ENCODE results near the gene DLGAP1.
"Not testable (repeated sequence)": the region's sequence is repeated elsewhere in the genome, so short reads cannot be mapped to it uniquely, and the experiment has no call there.

DLGAP1 gene

DNA sequence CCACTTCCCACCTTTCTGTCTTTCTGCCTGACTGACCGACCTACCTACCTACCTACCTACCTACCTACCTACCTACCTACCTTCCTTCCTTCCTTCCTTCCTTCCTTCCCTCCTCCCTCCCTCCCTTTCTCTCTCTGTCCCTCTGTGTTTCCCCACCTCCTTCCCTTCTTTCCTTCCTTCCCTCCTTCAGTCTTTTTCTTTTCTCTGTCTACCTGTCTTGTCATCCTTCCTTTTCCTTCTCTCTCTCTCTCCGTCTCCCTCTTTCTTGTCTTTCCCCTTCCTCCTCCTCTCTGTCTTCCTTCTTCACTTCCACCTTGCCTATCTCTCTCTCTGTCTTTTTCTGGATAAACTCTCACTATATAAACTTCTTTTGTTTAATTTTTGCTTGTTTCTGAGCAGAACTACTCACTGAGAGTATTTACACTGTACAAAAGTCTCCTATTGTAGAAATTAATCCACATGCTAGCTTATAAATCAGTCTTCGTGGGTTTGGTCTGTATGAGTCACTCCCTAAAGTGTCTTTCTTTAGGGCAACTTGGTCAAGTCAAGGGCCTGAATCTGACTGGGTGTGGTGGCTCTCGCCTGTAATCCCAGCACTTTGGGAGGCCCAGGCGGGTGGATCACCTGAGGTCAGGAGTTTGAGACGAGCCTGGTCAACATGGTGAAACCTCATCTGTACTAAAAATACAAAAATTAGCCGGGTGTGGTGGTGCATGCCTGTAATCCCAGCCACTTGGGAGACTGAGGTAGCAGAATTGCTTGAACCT, 871.8 kb downstream of the DLGAP1 start:
- not testable (repeated sequence) for DNase-seq (ENCODE audit: low read depth)

DNA sequence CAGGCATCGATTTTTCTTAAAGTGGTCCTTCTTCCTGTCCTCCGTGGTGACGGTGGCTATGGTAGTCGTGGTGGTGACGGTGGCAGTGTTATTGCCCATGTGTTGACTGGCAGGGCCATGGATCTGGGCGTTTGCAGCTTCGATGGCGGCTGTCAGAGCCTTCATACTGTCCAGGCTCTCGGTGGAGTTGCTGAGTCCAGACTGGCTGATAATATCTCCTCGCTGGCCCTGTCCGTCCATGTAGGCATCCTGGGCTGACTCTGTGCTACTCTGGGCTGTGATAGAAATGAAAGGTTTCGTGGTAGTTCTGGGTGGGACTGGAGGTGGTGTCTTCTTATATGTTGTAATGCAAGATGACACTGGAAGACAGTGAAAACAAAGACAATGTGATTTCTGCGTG, 873.2 kb downstream of the DLGAP1 start:
- DNase-seq (ENCODE audit: low read depth): no peak

DNA sequence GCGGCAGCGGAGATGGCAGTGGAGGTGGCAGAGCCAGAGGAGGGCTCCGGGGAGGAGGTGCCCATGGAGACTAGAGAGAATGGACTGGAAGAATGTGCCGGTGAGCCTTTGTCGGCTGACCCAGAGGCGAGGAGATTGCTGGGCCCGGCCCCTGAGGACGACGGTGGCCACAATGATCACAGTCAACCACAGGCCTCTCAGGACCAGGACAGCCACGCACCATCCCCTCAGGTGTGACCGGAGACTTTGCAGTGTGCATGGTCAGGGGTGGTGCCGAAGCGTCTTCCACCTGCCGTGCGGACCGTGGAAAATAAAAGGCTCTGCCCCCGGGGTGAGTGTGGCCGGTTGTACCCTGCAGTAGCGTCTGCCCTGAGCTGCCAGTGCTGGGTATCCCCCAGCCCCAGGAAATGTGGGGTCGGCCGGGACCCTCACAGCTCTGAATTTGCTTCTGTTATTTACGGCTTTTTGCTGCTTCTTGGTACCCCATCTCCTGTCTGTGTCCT, 874.5 kb downstream of the DLGAP1 start:
- DNase-seq (ENCODE audit: low read depth): not testable (repeated sequence)

DNA sequence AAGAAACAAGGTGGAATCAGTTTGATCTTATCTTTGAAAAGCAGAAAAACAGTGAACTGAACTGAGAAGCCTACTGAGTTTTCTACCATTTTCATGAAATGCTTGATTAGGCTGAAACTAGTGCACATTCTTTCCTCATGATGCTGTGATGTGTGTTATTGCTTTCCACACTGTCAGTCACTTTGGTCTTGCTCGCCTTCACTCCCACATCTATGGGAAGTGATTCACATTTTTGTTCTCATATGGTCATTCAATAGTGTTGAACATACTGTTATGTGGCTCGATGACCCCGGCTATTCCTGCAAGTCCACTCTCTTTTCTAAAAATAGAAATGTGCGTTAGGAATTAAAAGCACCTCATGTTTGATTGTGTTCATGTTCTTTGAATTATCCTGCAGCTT, 875.4 kb downstream of the DLGAP1 start:
- no peak for DNase-seq (ENCODE audit: low read depth)

DNA sequence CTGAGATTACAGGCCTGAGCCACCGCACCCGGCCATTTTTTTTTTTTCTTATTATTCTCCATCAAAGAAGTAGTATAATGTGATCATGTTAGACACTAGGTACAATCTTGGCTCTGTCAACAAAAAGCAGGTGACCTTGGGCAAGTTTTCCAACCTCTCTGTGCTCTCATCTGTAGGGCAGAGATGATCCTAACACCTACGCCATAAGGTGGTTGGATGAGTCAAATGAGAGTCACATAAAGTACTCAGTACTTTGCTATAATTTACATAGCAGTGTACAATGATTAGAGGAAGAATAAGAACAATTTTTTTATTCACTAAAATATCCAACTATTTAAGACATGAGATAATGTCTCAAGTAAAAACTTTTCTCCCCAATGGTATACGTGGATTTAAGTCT, 876.5 kb downstream of the DLGAP1 start:
- DNase-seq (ENCODE audit: low read depth): no peak

DNA sequence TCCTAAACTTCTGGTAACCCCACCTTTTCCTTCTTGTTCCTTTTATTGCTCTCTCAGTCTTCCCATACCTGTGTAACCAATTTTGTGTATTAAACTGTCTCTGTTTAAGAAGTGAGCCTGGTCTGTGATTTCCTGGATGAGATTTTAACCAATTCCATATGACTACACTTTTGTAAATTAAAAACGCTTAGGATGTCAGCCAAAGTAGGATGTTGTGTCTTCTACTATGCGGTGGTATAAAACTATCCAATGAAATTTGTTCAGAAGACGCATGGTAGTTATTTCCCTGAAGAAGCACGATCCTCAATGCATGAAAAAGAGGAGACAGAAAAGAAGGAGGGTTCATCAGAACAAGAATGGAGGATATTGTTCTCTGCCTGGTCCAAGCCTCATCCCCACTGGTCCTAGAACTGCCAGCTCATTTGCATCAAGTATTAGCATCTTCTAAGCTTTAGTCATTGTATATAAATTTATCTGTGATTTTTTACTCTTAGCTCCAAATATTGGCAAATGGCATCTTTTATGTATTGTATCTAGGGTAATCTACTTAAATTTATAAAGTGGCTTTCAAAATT, 877.7 kb downstream of the DLGAP1 start:
- no peak for DNase-seq (ENCODE audit: low read depth)

DNA sequence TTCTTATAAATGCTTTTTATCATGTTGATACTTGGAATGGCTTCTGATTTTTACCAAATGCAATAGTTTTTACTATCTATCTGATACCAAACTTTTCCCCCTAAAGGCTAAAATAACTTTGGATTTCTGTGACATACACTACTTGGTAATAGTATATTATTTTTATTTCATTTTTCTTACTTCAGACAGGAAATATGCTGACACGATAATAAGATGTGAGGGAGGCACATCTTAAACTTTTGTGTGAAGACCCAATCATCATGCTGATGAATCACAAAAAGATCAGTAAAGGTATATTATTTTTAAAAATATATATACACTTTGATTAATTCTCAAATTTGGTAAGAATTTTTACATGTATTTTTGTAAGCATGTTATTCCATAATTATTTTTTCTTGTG, 882.3 kb downstream of the DLGAP1 start:
- DNase-seq (ENCODE audit: low read depth): no peak

DNA sequence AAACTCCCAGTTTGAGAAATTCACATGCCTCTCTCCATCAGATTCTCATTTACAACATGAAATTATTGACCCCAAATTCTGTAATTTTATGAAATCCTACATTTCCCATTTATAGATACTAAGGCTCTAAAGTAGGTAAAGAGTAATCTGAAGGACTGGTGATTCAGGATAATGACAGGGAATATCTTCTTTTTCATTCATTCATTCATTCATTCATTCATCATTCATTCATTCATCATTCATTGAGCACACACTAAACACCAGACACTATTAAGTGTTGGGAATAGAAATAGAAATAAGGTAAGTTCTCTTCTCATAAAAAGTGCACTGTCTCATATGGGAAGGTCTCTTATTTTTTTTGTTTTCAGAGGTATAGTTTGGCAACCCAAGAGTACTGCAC, 888.3 kb downstream of the DLGAP1 start:
- no peak for DNase-seq (ENCODE audit: low read depth)

DNA sequence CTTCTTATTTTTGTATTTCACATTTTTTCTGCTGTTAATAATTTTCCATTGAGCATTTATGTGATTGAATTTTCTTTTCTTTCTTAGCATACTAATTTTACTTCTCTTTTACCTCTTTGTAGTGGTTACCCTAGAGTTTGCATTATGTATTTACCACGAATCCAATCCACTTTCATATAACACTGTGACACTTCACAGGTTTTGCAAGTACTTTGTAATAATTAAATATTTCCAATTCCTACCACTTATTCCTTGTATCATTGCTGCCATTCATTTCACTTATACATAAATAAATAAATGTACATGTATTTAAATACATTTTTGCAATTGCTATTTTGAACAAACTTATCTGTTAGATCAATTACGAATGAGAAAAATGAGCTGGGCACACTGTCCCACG, 894.4 kb downstream of the DLGAP1 start:
- DNase-seq (ENCODE audit: low read depth): no peak

DNA sequence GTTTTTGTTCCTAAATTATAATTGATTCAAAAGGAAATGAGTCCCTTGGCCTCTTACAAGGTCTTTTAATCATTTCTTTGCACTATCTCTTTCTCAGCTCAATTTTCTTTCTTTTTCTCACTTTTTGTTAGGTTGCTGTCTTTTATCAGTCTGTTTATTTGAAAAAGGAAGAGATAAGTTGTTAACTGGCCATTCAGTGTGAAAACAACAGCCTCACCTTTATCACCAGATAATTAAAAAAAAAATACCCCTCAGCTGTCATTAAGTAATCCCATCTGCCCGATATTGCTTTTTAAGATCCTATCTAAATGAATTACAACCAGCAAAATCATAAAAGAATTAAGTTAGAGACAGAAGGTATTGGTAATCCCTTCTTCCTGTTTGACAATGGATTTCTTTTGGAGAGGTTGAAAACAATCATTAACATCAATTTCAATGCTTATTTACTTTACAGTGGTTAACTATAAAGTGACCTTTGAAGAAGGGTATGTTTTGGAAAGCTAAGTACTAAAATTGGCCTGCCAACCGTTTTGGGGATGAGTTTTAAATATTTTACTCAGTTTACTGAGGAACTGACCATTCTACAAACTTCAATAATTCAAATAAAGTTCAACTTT, 900.2 kb downstream of the DLGAP1 start:
- no peak for DNase-seq (ENCODE audit: low read depth)

DNA sequence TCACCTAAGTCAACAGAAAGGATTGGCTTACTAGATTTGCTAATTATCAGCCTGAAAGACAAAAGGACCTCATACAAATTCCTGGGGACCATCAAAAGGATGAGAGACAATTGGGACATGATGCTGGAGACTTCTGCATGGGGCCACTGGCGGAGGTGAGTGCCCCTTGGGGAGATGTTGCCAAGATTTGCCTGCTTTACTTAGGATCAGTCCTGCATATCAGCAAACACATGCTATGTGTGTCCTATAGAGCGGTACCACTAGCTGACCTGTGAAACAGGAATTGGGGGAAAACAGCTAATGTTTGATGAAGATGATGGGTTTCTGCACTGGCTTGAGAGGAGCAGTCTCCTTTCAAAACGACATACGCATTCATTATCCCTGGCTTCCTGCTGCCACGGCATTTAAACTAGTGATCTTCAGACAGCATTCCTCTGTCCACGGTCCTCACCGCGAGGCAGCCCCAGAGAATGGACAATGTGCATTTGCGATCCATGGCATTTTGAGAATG, 901.0 kb downstream of the DLGAP1 start:
- no peak for DNase-seq (ENCODE audit: low read depth)

DNA sequence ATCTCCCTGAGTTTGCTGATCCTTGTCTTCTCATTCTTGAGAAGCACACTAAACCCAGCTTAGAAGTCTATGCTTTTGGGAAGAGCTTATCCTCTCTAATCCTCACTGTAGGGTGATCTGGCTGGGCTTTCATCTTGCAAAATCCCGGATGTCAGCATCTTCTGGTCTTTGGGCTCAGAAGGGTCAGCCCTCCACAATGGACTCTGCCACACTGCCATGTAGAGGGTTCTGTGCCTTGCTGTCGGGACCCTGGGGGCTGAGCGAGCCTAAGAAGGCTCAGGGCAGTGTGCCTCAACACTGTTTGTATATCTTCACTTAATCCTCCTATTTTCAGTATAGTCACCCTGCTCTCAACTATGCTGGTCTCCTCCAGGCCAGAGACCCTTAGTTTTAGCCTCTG, 902.8 kb downstream of the DLGAP1 start:
- no peak for DNase-seq (ENCODE audit: low read depth)

DNA sequence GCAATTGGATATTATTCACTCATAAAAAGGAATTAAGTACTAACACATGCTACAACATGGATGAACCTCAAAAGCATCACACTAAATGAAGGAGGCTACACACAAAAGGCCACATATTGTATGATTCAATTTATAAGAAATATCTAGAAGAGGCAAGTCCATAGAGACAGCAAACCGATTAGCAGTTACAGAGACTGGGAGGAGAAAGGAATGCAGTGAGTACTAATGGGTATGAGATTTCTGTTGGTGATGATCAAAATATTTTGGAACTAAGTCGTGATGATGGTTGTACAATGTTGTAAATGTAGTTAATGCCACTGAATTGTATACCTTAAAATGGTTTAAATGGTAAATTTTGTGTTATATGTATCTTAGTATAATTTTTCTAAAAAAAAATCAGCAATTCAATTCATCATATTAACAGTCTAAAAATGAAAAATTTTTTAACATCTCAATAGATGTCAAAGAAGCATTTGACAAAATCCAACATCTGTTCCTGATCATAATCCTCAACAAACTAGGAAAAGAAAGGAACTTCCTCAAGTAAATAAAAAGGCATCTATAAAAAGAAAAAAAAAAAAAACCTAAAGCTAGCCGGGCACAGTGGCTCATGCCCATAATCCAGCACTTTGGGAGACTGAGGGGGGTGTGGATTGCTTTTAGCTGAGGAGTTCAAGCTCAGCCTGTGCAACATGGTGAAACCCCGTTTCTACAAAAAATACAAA, 907.1 kb downstream of the DLGAP1 start:
- DNase-seq (ENCODE audit: low read depth): no peak

DNA sequence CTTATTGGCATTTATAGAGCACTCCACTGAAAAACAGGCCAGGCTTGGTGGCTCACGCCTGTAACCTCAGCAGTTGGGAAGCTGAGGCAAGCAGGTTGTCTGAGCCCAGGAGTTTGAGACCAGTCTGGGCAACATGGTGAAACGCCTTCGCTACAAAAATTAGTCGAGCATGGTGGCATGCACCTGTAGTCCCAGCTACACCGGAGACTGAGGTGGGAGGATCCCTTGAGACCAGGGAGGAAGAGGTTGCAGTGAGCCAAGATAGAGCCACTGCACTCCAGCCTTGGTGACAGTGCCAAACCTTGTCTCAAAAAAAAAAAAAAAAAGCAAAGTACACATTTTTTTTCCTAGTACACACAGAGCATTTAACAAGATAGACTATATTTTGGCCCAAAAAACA, 909.0 kb downstream of the DLGAP1 start:
- no peak for DNase-seq (ENCODE audit: low read depth)

DNA sequence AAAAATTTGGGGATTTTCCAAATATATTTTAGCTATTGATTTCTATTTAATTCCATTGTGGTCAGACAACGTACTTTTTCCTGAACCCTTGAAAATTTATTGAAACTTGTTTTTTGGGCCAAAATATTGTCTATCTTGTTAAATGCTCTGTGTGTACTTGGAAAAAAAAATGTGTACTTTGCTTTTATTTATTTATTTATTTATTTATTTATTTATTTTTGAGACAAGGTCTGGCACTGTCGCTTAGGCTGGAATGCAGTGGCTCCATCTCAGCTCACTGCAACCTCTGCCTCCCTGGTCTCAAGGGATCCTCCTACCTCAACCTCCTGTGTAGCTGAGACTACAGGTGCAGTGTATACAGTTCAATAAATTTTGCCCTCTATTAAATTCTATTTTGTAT, 910.6 kb downstream of the DLGAP1 start:
- no peak for DNase-seq (ENCODE audit: low read depth)

DNA sequence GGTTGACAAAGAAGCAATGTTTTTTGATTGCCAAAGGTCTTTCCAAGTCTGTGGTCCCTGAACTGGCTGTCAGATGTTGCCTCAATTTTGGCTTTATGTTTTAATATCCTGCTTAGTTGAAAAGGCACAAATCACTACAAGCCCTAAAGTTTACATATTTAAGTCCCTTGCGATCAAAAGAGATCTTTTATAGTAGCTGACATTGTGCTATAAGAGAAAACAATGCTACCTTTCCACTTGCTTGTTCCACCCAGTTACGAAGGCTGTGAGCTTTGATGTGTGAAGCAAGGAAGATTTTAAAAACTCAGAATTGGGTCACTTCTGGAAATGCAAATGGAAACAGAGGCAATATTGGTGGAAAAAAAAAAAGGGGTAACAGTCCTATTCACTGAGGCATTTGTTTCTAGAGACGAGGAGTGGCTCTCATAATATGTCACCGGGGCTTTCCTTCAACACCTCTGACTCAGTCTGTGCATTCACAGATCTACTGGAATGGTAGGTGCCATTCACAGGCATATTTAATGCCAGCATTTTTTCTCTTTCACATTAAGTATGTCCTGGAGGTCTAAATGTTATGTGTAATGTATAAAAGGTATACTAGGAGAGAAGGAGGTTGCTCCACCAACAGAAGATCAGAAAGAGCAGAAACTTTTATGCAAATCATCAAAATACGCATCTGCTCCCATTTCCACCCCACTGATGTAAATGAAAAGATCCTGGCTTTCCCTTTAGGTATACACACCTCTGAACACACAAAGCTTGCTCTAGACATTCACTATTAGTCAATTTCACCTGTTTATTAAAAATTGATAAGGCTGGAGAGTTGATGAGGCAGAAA, 913.3 kb downstream of the DLGAP1 start:
- DNase-seq (ENCODE audit: low read depth): no peak

DNA sequence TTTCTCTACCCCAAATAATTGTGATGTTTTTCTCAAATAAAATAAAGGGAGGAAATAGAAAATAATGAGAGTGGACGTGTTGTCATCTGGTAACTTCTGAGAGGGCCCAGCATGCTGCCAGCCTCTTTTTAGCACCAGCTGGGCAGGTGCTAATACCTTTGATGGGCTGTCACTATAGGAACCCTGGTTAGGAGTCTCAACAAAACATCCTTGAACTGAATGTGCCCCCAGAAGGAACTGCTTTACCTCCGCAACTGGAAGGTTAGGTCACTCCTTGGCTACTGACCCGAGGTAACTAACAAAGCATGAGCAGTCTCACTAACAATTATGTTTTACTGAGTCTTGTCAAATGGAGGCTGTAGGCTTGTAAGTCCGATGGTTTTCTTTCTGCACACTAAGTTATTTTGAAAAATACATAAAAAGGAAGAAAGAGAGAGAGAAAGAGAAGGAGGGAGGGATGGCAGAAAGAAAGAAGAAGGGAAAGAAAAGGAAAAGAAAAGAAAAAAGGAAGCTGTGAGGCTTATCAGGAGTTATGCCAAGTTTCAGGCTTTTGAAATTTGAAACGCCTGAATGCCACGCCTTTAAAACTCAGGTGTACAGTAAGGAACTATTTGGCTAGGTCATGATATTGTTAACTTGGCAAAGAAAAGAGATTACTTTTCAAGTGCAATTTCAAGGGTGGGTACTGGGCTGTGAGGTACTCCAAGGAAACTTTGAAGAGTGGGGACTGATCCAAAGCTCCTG, 914.1 kb downstream of the DLGAP1 start:
- DNase-seq (ENCODE audit: low read depth): no peak

DNA sequence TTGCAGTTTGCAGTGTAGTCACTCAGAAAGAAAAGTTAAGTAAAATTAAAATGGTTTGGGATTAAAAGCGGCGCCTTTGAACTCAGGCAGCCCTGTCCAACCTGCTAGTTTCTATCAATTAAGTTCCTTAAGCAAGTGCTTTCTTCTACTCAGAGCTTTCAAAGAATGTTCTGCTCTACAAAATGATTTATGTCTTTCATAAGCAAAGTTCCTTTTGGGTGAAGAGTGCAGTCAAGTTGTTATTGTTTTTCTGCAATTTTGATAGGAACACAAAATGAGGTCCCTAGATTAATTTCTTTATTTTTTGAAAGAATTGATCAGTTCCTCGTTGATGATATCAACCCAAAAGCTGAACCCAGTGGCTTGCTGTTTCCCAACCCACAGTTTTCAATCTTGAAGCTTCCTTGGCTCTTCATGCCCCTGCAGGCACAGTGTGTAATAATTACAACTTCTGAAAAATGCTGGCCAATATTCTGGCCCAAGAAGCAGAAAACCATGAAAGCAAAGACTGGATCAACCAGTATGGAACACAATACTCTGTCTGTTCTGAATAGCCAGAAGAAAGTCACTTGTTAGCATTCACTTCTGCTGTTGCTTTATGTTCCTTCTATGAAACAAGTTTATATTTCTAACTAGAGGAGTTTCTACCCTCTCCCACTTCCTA, 916.0 kb downstream of the DLGAP1 start:
- no peak for DNase-seq (ENCODE audit: low read depth)

DNA sequence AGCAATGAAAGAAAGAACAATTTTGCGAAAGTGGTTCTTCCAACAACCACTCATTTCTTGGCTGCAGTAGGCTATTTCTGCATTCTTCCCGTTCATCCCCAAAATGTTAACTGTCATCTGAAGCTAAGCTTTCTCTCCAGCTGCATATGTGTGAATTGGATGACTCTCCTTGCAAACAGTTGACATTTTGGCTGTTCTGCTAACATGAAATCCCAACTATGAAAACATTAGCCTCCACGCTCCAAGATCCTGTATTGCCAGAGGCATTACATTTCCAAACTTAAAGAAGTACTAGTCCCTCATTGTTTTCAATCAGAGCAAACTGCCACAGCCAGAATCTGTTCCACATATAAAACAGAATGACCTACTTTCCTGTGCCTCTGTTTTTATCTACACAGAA, 916.7 kb downstream of the DLGAP1 start:
- DNase-seq (ENCODE audit: low read depth): no peak

DNA sequence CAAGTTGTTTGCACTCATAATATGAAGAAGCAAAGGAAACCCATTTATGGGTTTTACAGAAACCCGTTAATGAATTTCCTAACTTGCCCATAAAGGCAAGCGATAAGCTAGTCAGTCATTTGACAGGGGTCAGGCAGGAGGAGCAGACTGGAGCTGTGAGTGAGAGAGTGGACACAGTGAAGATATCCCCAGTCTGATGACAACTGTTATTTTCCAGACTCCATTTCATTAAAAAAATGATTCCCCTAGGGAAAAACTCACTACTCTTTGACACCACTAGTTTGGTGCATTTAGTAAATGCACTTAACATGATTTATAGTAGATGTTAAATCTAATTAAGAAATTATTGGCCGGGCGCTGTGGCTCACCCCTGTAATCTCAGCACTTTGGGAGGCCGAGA, 924.3 kb downstream of the DLGAP1 start:
- DNase-seq (ENCODE audit: low read depth): no peak

Measured in T-helper 22 cell (primary cell).